SIG-M5 treated with dmso at 0.1 percent for 504 hours (cell line): ENCODE data around the gene HSPG2.
"Not testable (repeated sequence)": the region's sequence is repeated elsewhere in the genome, so short reads cannot be mapped to it uniquely, and the experiment has no call there.

Source experiments
- DNase-seq: peaks from one replicate; lab custom pipeline; 2025; ENCODE audit not compliant: unreplicated experiment; lab: John Stamatoyannopoulos, UW

Gene HSPG2

DNA sequence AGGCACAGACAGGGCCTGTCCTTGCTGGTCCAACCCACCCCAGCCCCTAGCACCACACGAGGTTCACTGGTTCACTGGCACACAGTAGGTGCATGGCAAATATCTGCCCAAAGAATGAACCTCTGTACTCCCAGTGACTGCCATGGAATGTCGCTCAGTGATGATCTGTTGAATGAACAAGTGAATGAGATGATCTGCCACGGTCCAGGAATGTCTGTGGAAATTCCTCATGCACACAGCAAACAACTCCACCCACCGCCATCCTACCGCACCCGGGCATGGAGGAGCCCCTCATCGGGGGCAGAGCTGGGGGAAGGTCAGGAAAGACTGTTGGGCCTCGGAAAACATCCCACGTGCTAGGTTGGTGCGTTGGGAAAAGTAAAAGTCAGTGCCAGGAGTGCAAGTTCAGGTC, 1.7 kb downstream of the HSPG2 start:
- no peak for DNase-seq

DNA sequence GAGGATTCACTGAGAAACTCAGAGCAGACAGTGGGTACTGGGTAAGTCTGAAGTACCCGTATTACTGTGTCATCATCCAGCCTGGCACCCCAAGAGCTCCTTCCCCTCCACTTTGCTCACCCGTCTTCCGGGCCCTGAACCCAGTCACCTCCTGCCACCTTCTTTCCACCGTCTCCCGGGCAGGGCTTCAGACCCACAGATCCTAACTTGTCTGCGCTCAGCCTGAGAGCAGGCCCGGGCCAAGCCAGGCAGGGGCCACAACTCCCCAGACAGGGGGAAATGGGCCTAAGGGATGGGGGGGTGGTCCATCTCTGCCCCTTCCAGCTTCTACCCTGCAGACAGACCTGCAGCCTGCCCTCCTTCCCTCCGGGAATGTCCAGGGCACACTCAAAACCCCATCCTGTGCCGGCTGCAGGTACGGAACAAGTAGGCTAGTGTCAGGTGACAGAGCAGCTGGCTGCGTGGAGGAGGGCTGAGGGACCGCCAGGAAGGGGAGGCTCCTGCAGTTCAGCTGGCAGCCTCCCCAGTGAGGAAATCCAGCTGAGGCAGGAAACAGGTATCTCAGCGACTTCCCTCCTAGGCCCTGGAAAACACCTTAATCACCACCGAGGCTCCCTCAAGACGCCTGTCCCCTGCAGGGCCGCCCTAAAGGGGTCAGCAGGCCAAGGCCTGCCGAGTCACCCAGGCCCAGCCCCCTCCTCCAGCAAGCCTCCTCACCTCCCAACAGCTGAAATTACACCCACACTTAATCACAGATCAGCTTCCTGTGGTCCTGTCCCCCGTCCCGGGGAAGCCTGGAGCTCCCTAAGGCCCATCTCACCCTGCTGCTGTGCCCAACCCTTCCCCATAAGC, 3.5 kb downstream of the HSPG2 start:
- no peak for DNase-seq

- peak; percentile 18 for DNase-seq
These were observed 5.0 kb downstream of the HSPG2 start for GRCh38 chr1:21932127-21932526.

GRCh38 chr1:21931171-21932093, 5.7 kb downstream of the HSPG2 start:
- no peak for DNase-seq

DNA sequence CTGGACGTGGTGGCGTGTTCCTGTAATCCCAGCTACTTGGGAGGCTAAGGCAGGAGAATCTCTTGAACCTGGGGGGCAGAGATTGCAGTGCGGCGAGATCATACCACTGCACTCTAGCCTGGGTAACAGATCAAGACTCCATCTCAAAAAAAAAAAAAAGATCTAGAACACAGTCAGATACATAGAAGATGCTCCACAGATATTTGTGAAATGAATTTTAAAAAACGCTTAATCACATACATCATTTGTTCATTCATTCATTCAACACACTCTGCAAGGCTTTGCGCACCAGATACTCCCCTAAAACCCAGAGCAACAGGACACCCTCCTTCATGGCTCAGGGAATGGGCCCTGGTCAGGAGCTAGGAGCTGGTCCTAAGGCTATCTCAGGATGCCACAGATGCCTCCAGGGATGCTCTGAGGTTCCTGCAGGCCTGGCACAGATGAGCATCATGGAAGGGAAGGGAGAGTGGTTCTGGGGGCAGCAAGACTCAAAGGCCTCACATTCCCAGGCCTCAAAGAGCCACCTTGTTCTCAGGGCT, 6.4 kb downstream of the HSPG2 start:
- no peak for DNase-seq

DNA sequence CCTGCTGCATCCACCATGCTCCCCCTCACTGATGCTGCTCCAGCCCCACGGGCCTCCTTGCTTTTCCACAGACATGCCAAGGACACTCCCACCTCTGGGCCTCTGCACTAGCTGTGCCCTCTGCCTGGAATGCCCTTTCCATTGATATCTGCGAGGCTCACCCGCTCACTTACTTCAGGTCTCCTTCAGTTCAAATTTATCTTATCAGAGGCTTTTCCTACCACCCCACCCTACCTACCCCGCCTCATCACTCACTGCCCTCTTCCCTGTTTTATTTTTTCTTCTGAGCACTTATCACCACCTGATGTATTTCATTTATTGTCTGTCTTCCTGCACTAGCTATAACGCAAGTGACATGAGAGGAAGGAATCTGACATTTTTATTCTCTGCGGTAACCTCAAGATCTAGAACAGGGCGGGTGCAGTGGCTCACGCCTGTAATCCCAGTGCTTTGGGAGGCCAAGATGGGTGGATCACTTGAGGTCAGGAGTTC, 7.0 kb downstream of the HSPG2 start:
- DNase-seq, result no peak

DNA sequence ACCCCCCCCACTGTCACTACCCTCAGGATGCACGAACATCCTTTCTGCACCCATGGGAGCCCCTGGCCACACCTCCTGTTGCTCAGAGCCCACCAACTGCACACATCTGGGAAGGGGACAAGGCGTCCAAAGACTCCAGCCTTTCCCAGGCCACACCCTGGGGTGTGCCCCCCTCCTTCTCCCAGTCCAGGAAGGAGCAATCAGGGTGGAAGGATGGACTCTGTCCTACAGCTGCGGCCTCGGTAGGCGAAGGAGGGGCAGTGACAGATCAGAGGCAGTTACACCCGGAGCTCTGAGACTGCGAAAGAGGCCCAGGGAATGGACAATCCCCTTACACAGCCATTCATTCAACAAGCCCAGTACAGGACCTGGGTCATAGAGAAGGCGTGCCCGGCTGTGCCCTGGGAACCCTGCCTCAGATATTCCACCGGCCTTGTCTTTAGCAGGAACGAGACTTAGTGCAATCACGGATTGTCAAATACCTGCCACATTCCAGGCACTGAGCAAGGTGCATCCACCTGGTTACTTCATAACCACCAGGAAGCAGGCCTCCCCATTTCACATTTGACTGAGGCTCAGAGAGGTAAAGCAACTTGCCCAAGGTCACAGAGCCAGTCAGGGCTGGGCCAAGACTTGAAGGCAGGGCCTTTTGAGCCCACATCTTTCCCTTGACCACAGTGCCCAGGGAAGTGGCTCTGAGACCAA, 9.4 kb downstream of the HSPG2 start:
- no peak for DNase-seq

- DNase-seq, result no peak
These were observed 10.1 kb downstream of the HSPG2 start for GRCh38 chr1:21926814-21927532.

DNA sequence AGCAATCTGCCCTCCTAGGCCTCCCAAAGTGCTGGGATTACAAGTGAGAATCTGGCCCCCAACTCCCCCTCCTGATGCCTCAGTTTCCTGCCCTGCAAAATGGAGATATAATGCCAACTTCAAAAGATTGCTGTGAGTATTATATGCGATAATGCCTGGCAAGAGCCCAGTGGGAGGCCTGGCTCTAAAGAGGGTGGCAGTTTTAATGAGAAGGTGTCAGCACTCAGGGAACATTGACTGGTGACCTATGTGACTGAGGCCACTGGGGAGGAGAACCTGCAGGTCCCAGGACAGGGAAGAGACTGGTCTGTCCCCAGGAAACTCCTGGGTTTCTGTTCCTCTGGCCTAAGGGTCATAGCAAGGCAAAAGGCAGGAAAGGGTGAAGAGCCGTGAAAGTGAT, 11.0 kb downstream of the HSPG2 start:
- DNase-seq, result no peak

DNA sequence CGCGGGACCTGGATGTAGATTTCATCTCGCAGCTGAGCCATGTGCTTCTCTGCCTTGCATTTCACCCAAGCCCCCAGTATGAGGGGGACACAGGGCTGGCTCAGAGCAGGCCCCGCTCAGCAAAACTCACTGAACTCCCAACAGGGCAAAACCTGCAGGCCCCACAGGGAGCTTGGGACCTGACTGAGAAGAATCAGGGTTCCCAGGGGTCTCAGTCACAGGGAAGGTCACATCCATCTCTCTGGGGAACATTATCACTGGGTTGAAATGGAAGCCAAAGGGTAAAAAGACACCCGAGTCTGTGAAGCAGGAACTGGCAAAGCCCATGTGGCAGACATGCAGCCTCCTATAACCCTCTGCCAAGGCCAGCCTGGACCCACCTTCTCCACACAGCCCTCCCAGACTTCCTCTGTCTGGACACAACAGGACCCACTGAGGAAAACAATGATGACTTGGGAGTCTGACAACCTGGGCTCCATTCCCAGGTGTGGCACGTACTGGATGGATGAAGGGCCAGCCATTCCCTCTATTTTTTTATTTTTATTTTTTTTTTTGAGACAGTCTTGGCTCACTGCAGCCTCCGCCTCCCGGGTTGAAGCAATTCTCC, 11.7 kb downstream of the HSPG2 start:
- DNase-seq, result no peak

GRCh38 chr1:21924503-21925005, 12.6 kb downstream of the HSPG2 start:
- peak; percentile 51 for DNase-seq

GRCh38 chr1:21922090-21923013, 14.8 kb downstream of the HSPG2 start:
- no peak for DNase-seq

DNA sequence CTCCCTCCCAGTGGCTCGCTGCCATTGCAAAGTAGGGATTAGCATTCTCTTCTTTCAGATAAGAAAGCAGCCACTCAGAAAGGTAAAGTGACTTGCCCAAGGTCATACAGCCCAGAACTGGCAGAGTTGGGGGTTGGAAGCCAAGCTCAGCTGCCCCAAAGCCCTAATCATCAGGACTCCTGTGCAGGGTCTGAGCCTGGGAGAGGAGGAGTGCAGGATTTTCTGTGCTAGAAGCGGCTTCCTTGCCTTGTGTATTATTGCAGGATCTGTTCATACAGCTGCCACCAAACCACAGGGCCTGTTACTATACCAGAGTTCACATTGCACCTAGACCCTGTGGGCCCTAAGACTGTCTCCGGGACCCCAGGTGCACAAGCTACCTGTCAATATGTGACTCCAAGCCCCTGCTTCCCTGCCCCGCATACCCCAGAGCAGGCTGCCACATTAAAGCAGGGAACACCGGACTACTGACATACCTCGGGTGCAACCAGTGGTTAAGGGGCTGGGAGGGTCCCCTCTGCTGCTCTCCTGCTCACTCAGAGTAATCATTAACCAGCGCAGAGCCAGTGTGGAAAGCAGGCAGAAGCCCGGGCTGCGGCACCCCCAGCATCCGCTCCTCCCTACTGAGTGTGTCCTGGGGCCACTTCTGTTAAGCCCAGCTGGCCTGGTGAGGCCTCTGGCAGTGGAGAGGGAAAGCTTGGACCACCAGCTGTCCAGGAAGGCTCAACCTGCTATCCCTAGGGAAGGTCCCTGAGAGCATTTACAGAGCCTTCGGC, 15.8 kb downstream of the HSPG2 start:
- DNase-seq, result no peak

- no peak for DNase-seq
These were observed 17.6 kb downstream of the HSPG2 start for GRCh38 chr1:21919520-21919919.

- not testable (repeated sequence) for DNase-seq
These were observed 19.9 kb downstream of the HSPG2 start for GRCh38 chr1:21917239-21917631.

DNA sequence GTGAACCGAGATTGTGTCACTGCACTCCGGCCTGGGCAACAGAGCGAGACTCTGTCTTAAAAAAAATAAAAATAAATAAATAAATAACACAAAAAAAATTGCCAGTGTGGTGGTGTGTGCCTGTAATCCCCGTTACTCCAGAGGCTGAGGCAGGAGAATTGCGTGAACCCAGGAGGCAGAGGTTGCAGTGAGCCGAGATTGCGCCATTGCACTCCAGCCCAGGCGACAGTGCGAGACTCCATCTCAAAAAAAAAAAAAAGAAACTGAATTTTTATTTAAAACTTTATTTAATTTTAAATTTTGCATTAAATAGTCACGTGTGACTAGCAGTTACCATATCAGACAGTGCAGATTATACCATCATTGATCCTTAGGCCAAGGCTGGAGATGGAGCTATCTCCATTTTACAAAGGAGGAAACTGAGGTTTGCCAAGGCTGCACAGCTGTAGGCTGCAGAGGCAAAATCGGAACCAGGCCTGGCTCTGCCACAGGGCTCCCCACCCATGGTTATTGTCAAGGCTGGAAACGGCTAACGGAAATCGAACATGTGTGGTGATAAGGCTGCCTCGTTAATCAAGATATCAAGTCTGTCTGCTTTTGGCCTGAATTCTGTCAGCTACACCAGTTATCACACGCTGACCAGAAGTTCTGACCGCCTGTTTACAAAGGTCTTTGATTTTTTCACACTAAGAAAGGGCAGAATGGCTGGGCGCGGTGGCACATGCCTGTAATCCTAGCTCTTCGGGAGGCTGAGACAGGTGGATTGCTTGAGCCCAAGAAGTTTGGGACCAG, 20.5 kb downstream of the HSPG2 start:
- no peak for DNase-seq
